ENCODE measurements around the gene AREG. TPM values are rescaled to one million over a fixed set of nuclear protein-coding genes. Genes with fewer than 3 reads are reported as not detected.

AREG gene
- total and polyA plus RNA-seq, 4 experiments from 2014 or later, result 0.44 to 8.3 (median 0.96) TPM

DNA sequence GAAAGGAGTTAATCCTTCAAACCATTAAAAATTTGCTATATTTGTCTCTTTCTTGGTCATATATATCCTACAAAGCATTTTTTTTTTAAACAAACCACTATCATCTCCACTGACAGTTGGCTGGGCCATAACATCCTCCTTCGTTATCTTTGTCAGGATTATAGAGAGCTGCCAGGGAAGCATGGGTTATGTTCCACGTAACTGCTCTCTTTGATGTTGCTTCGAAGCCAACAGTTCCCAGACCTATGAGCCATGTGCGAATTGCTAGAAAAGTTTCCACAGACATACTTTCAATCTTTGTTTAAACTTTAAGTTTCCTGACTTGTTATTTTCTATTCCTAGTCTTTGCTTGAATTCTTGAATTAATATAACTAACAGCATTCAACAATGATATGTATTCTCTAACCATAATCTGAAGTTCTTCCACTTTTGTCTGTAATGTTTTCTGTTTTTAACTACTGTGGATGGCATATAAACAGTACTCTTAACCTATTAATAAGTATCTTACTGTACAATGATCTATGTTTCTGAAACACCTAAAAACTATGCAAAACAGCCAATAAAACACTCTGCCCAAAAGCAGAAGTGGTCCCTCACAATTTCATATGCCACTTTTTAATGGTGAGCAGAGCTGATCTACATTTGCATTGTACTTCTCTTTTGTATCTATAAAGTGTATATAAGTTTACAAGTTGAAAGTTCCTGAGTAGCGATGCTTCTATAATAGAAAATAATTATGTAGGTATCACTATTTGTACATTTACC, 42.1 kb upstream of the AREG start:
- DNase-seq, result no peak
- peaks cover 0 to 6% of the 10 kb centered on the region in 2 donors for H3K36me3 Mint-ChIP-seq
- H3K27ac ChIP-seq (ENCODE audit: low read depth, low read length), result no peak overlapping the region
- H3K27ac Mint-ChIP-seq, result no peak overlapping the region
- no peaks in the 10 kb centered on the region for H3K4me1 ChIP-seq (ENCODE audit: insufficient read depth, low read length)
- intact Hi-C loops (cut with micrococcal nuclease), result no loop called here
- POLR2A ChIA-PET (ENCODE audit: partially characterized antibody), result interaction anchor here (1.6 kb wide), 1 partner anchor 1112 kb away, joined by 4 read pairs; the partner anchor contains the start of genes RCHY1 and THAP6
- H3K36me3 ChIP-seq (ENCODE audit: insufficient read depth, low read length), result no peaks in the 10 kb centered on the region
- no peaks in the 10 kb centered on the region for H3K9me3 Mint-ChIP-seq
- no peaks in the 10 kb centered on the region for H3K9me3 ChIP-seq (ENCODE audit: control insufficient read depth in 1 of 2, low read length in 2 of 2)
- no peak overlapping the region for H3K4me3 Mint-ChIP-seq
- H3K4me3 ChIP-seq (ENCODE audit: low read length in 2 of 2), result no peak overlapping the region
- H3K27me3 Mint-ChIP-seq, result no peaks in the 10 kb centered on the region
- H3K4me1 Mint-ChIP-seq, result peaks cover 0 to 9% (median 3%) of the 10 kb centered on the region in 4 donors
- CTCF ChIA-PET (ENCODE audit: partially characterized antibody), result no interaction called here
- no peaks in the 10 kb centered on the region for H3K27me3 ChIP-seq (ENCODE audit: insufficient read depth, low read length)

DNA sequence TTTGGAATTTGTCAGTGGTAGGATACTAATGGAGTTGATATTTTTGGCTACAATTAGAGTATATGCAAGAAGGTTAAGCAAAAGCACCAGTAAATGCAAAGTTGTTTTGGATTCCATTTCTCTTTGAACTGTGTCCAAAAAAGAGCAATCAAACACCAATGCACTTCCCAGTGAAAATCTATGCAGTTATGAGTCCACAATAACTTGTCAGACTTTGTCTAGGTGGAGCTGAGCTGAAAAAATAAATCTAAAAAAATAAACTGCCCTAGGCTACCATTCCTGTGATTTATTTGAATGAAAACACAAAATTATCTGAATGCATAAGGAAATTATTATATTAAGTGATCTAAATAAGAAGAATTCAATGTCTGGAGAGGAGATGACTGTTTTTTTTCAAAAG, 37.0 kb upstream of the AREG start:
- no peaks in the 10 kb centered on the region for H3K9me3 Mint-ChIP-seq
- ChIA-PET POLR2A (ENCODE audit: partially characterized antibody) (no interaction called here), CTCF (ENCODE audit: partially characterized antibody) (no interaction called here)
- no peaks in the 10 kb centered on the region for H3K4me1 ChIP-seq (ENCODE audit: insufficient read depth, low read length)
- H3K36me3 Mint-ChIP-seq, result no peaks in the 10 kb centered on the region
- H3K27ac ChIP-seq (ENCODE audit: low read depth, low read length), result no peak overlapping the region
- no peaks in the 10 kb centered on the region for H3K27me3 ChIP-seq (ENCODE audit: insufficient read depth, low read length)
- H3K36me3 ChIP-seq (ENCODE audit: insufficient read depth, low read length), result no peaks in the 10 kb centered on the region
- intact Hi-C loops (cut with micrococcal nuclease), result no loop called here
- H3K4me3 ChIP-seq (ENCODE audit: low read length in 2 of 2), result no peak overlapping the region
- H3K4me3 Mint-ChIP-seq, result no peak overlapping the region
- no peak for DNase-seq
- no peaks in the 10 kb centered on the region for H3K27me3 Mint-ChIP-seq
- H3K9me3 ChIP-seq (ENCODE audit: control insufficient read depth in 1 of 2, low read length in 2 of 2), result no peaks in the 10 kb centered on the region
- H3K4me1 Mint-ChIP-seq, result no peaks in the 10 kb centered on the region
- H3K27ac Mint-ChIP-seq, result no peak overlapping the region

- H3K4me3 Mint-ChIP-seq, result no peak overlapping the region
Observed at GRCh38 chr4:74408639-74409038, 36.3 kb upstream of the AREG start.

GRCh38 chr4:74410272-74410671, 34.7 kb upstream of the AREG start:
- H3K9me3 ChIP-seq (ENCODE audit: control insufficient read depth in 1 of 2, low read length in 2 of 2), result no peaks in the 10 kb centered on the region
- DNase-seq, result no peak
- H3K27ac ChIP-seq (ENCODE audit: low read depth, low read length), result no peak overlapping the region
- Mint-ChIP-seq H3K4me1 (no peaks in the 10 kb centered on the region), H3K27me3 (peaks cover 0 to 2% of the 10 kb centered on the region in 2 donors), H3K27ac (no peak overlapping the region), H3K36me3 (peaks cover 0 to 4% of the 10 kb centered on the region in 2 donors), H3K9me3 (no peaks in the 10 kb centered on the region), H3K4me3 (no peak overlapping the region)
- intact Hi-C loops (cut with micrococcal nuclease), result no loop called here
- H3K27me3 ChIP-seq (ENCODE audit: insufficient read depth, low read length), result no peaks in the 10 kb centered on the region
- no peak overlapping the region for H3K4me3 ChIP-seq (ENCODE audit: low read length in 2 of 2)
- H3K4me1 ChIP-seq (ENCODE audit: insufficient read depth, low read length), result no peaks in the 10 kb centered on the region
- POLR2A ChIA-PET (ENCODE audit: partially characterized antibody), result interaction anchor here (1.3 kb wide), 1 partner anchor 12 kb away, joined by 6 read pairs; no protein-coding TSS in a partner anchor
- no peaks in the 10 kb centered on the region for H3K36me3 ChIP-seq (ENCODE audit: insufficient read depth, low read length)
- CTCF ChIA-PET (ENCODE audit: partially characterized antibody), result no interaction called here

More at GRCh38 chr4:74408639-74409038, 36.3 kb upstream of the AREG start:
- no peaks in the 10 kb centered on the region for H3K9me3 ChIP-seq (ENCODE audit: control insufficient read depth in 1 of 2, low read length in 2 of 2)
- no peak for DNase-seq
- no peaks in the 10 kb centered on the region for H3K27me3 ChIP-seq (ENCODE audit: insufficient read depth, low read length)
- H3K27me3 Mint-ChIP-seq, result no peaks in the 10 kb centered on the region
- ChIA-PET POLR2A (ENCODE audit: partially characterized antibody) (no interaction called here), CTCF (ENCODE audit: partially characterized antibody) (no interaction called here)
- no peak overlapping the region for H3K27ac Mint-ChIP-seq
- H3K36me3 ChIP-seq (ENCODE audit: insufficient read depth, low read length), result no peaks in the 10 kb centered on the region
- intact Hi-C loops (cut with micrococcal nuclease), result no loop called here
- no peak overlapping the region for H3K27ac ChIP-seq (ENCODE audit: low read depth, low read length)
- H3K9me3 Mint-ChIP-seq, result no peaks in the 10 kb centered on the region
- no peak overlapping the region for H3K4me3 ChIP-seq (ENCODE audit: low read length in 2 of 2)
- H3K4me1 Mint-ChIP-seq, result no peaks in the 10 kb centered on the region
- no peaks in the 10 kb centered on the region for H3K4me1 ChIP-seq (ENCODE audit: insufficient read depth, low read length)
- H3K36me3 Mint-ChIP-seq, result no peaks in the 10 kb centered on the region

- Histone ChIP-seq H3K9me3 (ENCODE audit: control insufficient read depth in 1 of 2, low read length in 2 of 2) (no peaks in the 10 kb centered on the region), H3K4me1 (ENCODE audit: insufficient read depth, low read length) (no peaks in the 10 kb centered on the region), H3K27ac (ENCODE audit: low read depth, low read length) (no peak overlapping the region), H3K27me3 (ENCODE audit: insufficient read depth, low read length) (no peaks in the 10 kb centered on the region), H3K4me3 (ENCODE audit: low read length in 2 of 2) (no peak overlapping the region), H3K36me3 (ENCODE audit: insufficient read depth, low read length) (no peaks in the 10 kb centered on the region)
- H3K4me3 Mint-ChIP-seq, result no peak overlapping the region
- peaks cover 2 to 3% of the 10 kb centered on the region in 2 donors for H3K27me3 Mint-ChIP-seq
- intact Hi-C loops (cut with micrococcal nuclease), result no loop called here
- peaks cover 0 to 4% of the 10 kb centered on the region in 2 donors for H3K36me3 Mint-ChIP-seq
- H3K9me3 Mint-ChIP-seq, result no peaks in the 10 kb centered on the region
- CTCF ChIA-PET (ENCODE audit: partially characterized antibody), result no interaction called here
- POLR2A ChIA-PET (ENCODE audit: partially characterized antibody), result no interaction called here
- no peaks in the 10 kb centered on the region for H3K4me1 Mint-ChIP-seq
- H3K27ac Mint-ChIP-seq, result no peak overlapping the region
- DNase-seq, result no peak
Observed at GRCh38 chr4:74412225-74412624, 32.7 kb upstream of the AREG start.

DNA sequence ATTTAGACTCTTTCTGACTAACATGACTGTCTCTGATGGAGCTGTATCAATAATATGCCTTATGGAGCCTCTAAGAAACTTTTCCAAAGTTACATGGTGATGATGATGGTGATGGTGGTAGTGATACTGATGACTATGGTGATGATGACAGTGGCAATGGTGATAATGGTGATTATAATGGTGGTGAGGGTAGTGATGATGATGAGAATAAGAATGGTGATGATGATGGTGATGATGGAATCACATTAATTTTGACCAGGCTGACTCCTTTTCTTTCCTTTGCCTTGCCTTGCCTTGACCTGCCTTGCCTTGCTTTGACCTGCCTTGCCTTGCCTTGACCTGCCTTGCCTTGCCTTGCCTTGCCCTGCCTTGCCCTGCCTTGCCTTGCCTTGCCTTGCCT, 31.7 kb upstream of the AREG start:
- no peak overlapping the region for H3K27ac ChIP-seq (ENCODE audit: low read depth, low read length)
- no peak overlapping the region for H3K4me3 Mint-ChIP-seq
- POLR2A ChIA-PET (ENCODE audit: partially characterized antibody), result no interaction called here
- no peaks in the 10 kb centered on the region for H3K4me1 ChIP-seq (ENCODE audit: insufficient read depth, low read length)
- DNase-seq, result no peak
- CTCF ChIA-PET (ENCODE audit: partially characterized antibody), result no interaction called here
- peaks cover 0 to 4% of the 10 kb centered on the region in 2 donors for H3K36me3 Mint-ChIP-seq
- no peaks in the 10 kb centered on the region for H3K36me3 ChIP-seq (ENCODE audit: insufficient read depth, low read length)
- H3K27me3 ChIP-seq (ENCODE audit: insufficient read depth, low read length), result no peaks in the 10 kb centered on the region
- intact Hi-C loops (cut with micrococcal nuclease), result no loop called here
- peaks cover 2 to 6% of the 10 kb centered on the region in 2 donors for H3K27me3 Mint-ChIP-seq
- no peak overlapping the region for H3K4me3 ChIP-seq (ENCODE audit: low read length in 2 of 2)
- H3K27ac Mint-ChIP-seq, result no peak overlapping the region
- H3K9me3 Mint-ChIP-seq, result no peaks in the 10 kb centered on the region
- H3K9me3 ChIP-seq (ENCODE audit: control insufficient read depth in 1 of 2, low read length in 2 of 2), result no peaks in the 10 kb centered on the region
- no peaks in the 10 kb centered on the region for H3K4me1 Mint-ChIP-seq

DNA sequence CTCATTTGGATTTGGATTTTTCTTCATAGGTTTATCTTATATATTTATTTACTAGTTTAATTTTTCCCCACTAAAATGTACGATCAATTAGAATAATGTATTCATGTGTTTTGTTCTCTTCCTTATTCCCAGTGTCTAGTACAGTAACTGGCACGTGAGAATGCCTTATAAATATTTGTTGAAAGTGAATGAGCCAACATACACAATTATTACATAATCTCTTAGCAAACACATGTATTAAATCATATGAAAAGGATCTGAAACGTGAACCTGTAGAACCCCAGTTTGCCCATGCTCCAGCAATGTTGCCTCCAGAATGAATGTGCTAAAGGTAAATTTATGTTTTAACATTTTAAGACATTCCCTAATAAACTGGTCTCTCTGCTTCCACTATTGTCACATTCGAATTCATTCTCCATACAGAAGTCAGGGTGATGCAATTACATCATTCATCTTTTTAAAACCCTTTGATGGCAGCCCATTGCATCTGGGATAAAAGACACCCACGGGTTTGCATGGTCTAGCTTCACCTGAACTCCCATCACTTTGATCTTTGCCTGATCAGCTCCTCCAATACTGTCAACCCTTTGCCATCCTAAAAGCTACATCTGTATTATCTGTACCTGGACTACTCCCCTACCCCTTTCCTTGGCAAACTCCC, 30.7 kb upstream of the AREG start:
- intact Hi-C loops (cut with micrococcal nuclease), result no loop called here
- Histone ChIP-seq H3K36me3 (ENCODE audit: insufficient read depth, low read length) (no peaks in the 10 kb centered on the region), H3K27me3 (ENCODE audit: insufficient read depth, low read length) (no peaks in the 10 kb centered on the region), H3K9me3 (ENCODE audit: control insufficient read depth in 1 of 2, low read length in 2 of 2) (no peaks in the 10 kb centered on the region), H3K27ac (ENCODE audit: low read depth, low read length) (no peak overlapping the region), H3K4me3 (ENCODE audit: low read length in 2 of 2) (no peak overlapping the region), H3K4me1 (ENCODE audit: insufficient read depth, low read length) (no peaks in the 10 kb centered on the region)
- DNase-seq, result no peak
- Mint-ChIP-seq H3K27me3 (peaks cover 4 to 6% of the 10 kb centered on the region in 2 donors), H3K4me3 (no peak overlapping the region), H3K27ac (no peak overlapping the region), H3K9me3 (no peaks in the 10 kb centered on the region), H3K36me3 (peaks cover 0 to 4% of the 10 kb centered on the region in 2 donors), H3K4me1 (no peaks in the 10 kb centered on the region)
- ChIA-PET POLR2A (ENCODE audit: partially characterized antibody) (no interaction called here), CTCF (ENCODE audit: partially characterized antibody) (no interaction called here)
